ENCODE results near the gene SURF6. TPM values are rescaled to one million over a fixed set of nuclear protein-coding genes. Genes with fewer than 3 reads are reported as not detected.

The SURF6 gene
- total and polyA plus RNA-seq, 8 donors, result 5.8 to 19.8 (median 9.8) TPM

DNA sequence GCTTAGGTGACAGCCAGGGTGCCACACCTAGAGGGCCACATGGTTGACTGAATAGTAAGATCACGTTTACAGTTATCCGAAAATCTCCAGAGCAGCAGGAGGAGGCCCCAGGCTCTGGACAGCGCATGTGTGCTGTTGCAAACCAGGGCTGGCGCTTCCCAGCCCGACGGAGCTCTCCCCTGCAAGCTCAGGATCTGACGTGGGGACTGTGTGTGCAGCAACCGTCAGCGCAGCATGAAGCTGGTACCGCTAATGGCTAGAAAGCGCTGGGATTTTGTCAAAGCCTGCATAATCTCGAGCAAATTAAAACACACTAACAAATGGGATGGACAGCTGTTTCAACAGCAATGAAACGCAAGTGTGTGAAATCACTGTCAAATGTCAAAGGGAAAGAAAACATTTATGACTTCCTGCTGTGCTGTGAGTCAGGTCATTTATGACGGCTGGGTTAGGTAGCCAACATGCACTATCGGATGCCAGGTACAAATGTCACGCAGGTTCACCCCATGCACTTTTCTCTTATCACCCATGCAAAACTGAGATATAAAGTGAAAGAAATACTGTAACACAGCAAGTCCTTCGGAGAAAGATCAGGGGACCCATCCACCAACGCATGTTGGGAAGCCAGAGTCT is 32.4 kb upstream of the SURF6 start:
- 26 to 29% methylated on average over 18 of the region's 18 CpGs for WGBS, 2 donors
- Histone ChIP-seq H3K27ac (peak overlapping the region; percentile 35 to 74 (median 48)), H3K4me1 (peaks cover 45 to 59% (median 52%) of the 10 kb centered on the region in 3 donors), H3K4me3 (peak overlapping the region in 1 of 4 donors; percentile 8), H3K27me3 (no peaks in the 10 kb centered on the region), H3K9me3 (no peaks in the 10 kb centered on the region), H3K36me3 (peaks cover 0 to 34% (median 33%) of the 10 kb centered on the region in 3 donors)
- DNase-seq (peak in 2 of 6 donors; percentile 53 to 55), FAIRE-seq (no peak), ATAC-seq (peak; percentile 46 to 63 (median 58))
- intact Hi-C loops (cut with DNase I), result no loop called here
- TF ChIP-seq, protein P1, sequence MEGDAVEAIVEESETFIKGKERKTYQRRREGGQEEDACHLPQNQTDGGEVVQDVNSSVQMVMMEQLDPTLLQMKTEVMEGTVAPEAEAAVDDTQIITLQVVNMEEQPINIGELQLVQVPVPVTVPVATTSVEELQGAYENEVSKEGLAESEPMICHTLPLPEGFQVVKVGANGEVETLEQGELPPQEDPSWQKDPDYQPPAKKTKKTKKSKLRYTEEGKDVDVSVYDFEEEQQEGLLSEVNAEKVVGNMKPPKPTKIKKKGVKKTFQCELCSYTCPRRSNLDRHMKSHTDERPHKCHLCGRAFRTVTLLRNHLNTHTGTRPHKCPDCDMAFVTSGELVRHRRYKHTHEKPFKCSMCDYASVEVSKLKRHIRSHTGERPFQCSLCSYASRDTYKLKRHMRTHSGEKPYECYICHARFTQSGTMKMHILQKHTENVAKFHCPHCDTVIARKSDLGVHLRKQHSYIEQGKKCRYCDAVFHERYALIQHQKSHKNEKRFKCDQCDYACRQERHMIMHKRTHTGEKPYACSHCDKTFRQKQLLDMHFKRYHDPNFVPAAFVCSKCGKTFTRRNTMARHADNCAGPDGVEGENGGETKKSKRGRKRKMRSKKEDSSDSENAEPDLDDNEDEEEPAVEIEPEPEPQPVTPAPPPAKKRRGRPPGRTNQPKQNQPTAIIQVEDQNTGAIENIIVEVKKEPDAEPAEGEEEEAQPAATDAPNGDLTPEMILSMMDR (IDR thresholded peaks at IDR 0.05), result no peak

DNA sequence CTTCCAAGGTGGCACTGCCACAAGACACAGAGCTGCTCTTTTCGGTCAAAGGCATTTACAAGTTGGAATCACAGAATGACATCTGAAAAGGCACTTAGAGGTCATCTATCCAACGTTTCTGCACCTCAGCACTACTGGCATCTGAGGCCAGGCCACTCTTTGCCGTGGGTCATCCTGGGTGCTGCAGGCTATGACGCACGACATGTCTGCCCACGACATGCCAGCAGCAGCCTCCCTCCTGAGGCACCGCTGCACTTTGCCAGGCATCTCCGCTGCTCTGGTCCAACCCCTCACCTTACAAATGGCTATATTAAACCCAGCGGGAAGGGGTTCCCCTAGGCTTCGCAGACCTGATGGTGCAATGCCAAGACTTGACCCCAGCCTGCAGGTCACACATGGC is 31.8 kb upstream of the SURF6 start:
- peak overlapping the region in 1 of 4 donors; percentile 8 for H3K4me3 ChIP-seq
- H3K27ac ChIP-seq, result peak overlapping the region in 3 of 4 donors; percentile 38 to 74 (median 57)
- peaks cover 45 to 53% (median 48%) of the 10 kb centered on the region in 3 donors for H3K4me1 ChIP-seq
- TF ChIP-seq, protein P1 (IDR thresholded peaks at IDR 0.05), result no peak
- no peak for DNase-seq
- 58 to 65% methylated on average over 10 of the region's 10 CpGs for WGBS, 2 donors
- H3K36me3 ChIP-seq, result peaks cover 0 to 40% (median 39%) of the 10 kb centered on the region in 3 donors
- H3K9me3 ChIP-seq, result no peaks in the 10 kb centered on the region
- intact Hi-C loops (cut with DNase I), result no loop called here
- ATAC-seq, result peak in 1 of 4 donors; percentile 1
- H3K27me3 ChIP-seq, result no peaks in the 10 kb centered on the region
- no peak for FAIRE-seq

DNA sequence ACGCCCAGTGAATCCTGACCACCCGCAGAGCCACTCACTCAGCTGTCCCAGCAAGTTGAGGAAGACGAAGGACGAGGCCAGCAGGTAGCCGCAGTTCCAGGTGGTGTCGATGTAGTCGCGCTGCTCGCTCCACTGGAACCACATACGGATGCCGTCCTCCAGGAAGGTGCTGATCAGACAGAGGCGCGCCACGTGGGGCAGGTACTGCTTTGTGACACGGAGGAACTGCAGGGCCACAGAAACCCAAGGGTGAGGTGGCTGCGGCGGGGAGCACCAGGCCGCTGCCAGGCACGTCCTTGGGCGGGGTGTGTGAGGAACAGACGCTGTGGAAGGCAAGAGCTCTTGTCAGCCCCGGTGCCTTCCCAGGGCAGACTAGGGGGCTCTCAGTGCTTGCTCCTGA is 31.2 kb upstream of the SURF6 start:
- no peak overlapping the region for H3K4me3 ChIP-seq
- FAIRE-seq (no peak), ATAC-seq (no peak), DNase-seq (peak in 3 of 6 donors; percentile 14 to 70 (median 53))
- TF ChIP-seq, protein P1 (IDR thresholded peaks at IDR 0.05), result no peak
- no peaks in the 10 kb centered on the region for H3K27me3 ChIP-seq
- peak overlapping the region in 1 of 4 donors; percentile 16 for H3K27ac ChIP-seq
- no peaks in the 10 kb centered on the region for H3K9me3 ChIP-seq
- peaks cover 42 to 48% (median 43%) of the 10 kb centered on the region in 3 donors for H3K4me1 ChIP-seq
- peaks cover 3 to 46% (median 39%) of the 10 kb centered on the region in 3 donors for H3K36me3 ChIP-seq
- 76 to 83% methylated on average over 22 of the region's 22 CpGs for WGBS, 2 donors
- intact Hi-C loops (cut with DNase I), result no loop called here

DNA sequence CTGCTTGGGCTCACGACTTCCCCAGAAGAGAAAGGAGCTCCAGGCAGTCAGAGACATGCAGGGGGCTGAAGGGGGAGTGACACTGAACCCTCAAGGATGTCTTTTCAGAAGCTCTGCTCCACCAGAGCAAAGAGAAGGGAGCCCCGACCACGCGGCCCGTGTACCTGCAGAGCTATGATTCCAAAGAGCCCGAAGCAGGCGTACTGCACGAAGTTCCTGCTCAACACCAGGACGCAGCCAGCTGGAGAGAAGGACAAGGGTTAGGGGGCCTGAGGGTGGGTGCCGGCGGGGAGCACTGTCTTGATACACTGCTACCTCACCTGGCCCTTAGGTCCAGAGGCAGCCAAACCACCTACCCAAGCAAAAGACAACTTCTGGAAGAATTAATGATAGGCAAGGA is 30.4 kb upstream of the SURF6 start:
- H3K27me3 ChIP-seq, result no peaks in the 10 kb centered on the region
- intact Hi-C loops (cut with DNase I), result no loop called here
- no peak overlapping the region for H3K4me3 ChIP-seq
- H3K9me3 ChIP-seq, result no peaks in the 10 kb centered on the region
- peaks cover 3 to 54% (median 41%) of the 10 kb centered on the region in 3 donors for H3K36me3 ChIP-seq
- peaks cover 34 to 40% (median 35%) of the 10 kb centered on the region in 3 donors for H3K4me1 ChIP-seq
- FAIRE-seq (no peak), ATAC-seq (no peak), DNase-seq (peak in 1 of 6 donors; percentile 43)
- H3K27ac ChIP-seq, result no peak overlapping the region
- TF ChIP-seq, protein P1 (IDR thresholded peaks at IDR 0.05), result no peak
- 77 to 87% methylated on average over 11 of the region's 11 CpGs for WGBS, 2 donors

Measured in pancreas (tissue), 10 donors.